Astrocyte of the cerebellum (primary cell): ENCODE data around the gene NCBP2.

Experiments used
- DNase-seq: peaks from one replicate; pipeline ENCODE4 v3.0.0-alpha.2; 2011; ENCODE audit warnings: low read depth
- H3K4me3 ChIP-seq: 2 replicates; pipeline ENCODE4 v1.5.1; 2011; ENCODE audit warnings: mild to moderate bottlenecking, low read depth, low read length, moderate library complexity
- in situ Hi-C: cut with HindIII; loops from 2 replicates; pipeline ENCODE4 v1.10.0; 2017; ENCODE audit warnings: low sequenced_read_pairs
- TF ChIP-seq, protein P1 (sequence below): IDR thresholded peaks from 2 replicates; pipeline ENCODE4 v1.5.1; 2012; ENCODE audit warnings: low read length, low read depth, moderate library complexity, mild to moderate bottlenecking; ENCODE audit errors: missing control alignments

Gene NCBP2

DNA sequence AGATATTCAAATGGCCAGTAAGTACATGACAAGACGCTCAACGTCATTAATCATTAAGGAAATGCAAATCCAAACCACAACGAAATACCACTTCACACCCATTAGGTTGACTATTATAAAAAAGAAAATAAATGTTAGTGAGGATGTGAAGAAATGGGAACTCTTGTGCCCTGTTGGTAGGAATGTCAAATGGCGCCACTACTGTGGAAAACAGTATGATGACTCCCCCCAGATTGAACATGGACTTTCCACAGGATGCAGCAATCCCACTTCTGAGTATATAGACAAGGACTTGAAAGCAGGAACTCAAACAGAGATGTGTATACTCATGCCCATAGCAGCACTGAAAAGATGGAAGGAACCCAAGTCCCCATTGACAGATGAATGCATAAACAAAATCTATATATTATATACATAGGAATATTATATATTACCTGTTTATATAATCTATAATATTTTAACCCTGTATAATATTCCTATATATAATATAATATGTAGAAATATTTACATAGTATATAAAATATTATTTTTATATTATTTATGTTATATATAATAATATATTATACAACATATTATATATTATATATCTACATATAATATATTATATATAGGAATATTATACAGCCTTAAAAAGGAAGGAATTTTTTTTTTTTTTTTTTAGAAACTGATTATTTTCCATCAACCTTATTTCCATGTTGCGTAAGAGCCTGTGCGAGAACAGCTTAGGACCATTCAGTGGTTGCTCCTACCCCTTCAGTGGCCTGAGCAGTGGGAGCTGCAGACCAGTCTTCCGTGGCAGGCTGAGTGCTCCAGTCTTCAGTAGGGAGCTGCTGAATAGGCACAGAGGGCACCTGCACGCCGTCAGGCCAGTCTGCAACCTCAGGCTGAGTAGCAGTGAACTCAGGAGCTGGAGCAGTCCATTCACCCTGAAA is 43.9 kb upstream of the NCBP2 start:
- TF ChIP-seq, protein P1, sequence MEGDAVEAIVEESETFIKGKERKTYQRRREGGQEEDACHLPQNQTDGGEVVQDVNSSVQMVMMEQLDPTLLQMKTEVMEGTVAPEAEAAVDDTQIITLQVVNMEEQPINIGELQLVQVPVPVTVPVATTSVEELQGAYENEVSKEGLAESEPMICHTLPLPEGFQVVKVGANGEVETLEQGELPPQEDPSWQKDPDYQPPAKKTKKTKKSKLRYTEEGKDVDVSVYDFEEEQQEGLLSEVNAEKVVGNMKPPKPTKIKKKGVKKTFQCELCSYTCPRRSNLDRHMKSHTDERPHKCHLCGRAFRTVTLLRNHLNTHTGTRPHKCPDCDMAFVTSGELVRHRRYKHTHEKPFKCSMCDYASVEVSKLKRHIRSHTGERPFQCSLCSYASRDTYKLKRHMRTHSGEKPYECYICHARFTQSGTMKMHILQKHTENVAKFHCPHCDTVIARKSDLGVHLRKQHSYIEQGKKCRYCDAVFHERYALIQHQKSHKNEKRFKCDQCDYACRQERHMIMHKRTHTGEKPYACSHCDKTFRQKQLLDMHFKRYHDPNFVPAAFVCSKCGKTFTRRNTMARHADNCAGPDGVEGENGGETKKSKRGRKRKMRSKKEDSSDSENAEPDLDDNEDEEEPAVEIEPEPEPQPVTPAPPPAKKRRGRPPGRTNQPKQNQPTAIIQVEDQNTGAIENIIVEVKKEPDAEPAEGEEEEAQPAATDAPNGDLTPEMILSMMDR, result peak; percentile 12
- no peak overlapping the region for H3K4me3 ChIP-seq
- DNase-seq, result no peak
- in situ Hi-C loops, result no loop called here

DNA sequence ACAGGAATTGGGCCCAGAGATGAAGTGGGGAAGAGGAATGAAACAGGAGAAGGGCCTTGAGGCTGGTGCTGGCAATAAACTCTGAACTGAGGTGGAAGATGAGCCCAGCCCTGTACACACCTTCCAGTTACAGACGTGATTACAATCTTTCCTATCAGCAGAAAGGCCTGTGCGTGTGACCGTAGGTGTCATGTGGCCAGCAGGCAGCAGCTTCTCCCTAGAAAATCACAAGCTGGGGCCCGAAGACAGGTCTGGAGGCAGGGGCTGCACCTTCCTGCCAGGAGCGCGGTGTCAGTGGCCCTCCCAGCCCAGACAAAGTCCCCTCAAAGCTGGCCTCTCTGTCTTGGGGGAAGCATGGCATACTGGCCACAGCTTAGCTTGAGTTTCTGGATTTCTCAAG is 43.0 kb upstream of the NCBP2 start:
- H3K4me3 ChIP-seq, result no peak overlapping the region
- in situ Hi-C loops, result no loop called here
- no peak for DNase-seq
- TF ChIP-seq, protein P1, result no peak

DNA sequence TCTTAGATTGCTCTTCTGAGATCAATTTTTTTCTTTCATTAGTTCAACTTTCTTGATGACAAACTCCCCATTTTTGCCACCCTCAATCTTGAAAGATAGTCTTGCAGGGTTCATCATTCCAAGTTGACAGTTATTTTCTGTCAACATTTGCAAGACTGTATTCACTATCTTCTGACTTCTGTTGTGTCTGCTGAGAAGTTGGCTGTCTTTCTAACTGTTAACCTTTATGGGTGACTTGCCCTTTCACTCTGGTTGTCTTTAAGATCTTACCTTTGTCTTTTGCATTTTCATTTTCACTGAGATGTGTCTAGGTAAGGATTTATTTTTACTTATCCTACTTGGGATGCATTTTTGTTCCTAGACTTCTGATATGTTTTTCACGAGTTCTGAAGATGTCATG is 40.9 kb upstream of the NCBP2 start:
- in situ Hi-C loops, result no loop called here
- TF ChIP-seq, protein P1, result no peak
- no peak for DNase-seq
- H3K4me3 ChIP-seq, result no peak overlapping the region

DNA sequence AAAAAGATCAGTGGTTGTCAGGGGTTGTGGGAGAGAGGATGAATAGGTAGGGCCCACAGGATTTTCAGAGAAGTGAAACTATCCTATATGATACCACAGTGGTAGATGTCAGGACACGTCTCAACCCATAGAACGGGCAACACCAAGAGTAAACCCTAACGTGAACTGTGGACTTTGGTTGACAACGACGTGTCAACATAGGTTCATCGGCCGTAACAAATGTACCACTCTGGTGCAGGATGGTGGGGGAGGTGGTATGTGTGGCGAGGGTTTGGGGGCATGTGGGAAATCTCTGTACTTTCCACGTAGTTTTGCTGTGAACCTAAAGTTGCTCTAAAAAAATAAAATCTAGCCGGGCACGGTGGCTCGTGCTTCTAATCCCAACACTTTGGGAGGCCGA is 39.3 kb upstream of the NCBP2 start:
- in situ Hi-C loops, result no loop called here
- no peak overlapping the region for H3K4me3 ChIP-seq
- DNase-seq, result no peak
- TF ChIP-seq, protein P1, result no peak

DNA sequence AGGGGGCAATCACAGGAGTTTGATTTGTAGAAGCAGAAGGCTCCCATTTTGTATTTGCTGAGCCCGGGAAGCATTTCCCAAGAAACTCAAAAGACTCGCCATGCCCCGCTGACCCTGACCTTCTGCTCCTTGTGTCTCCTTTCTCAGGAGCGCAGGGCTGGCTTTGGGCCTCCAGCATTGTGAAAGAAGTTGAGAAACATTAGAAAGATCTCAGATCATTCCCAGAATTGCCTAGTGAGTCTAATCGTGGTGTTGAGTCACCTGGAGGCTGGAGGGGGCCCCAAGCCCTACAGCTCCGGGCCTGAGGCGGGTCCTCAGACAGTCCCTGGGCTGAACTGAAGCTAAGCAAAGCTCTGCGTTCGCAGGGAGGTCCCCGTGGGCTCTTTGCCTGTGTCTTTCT is 37.2 kb upstream of the NCBP2 start:
- DNase-seq, result no peak
- TF ChIP-seq, protein P1, result no peak
- H3K4me3 ChIP-seq, result no peak overlapping the region
- in situ Hi-C loops, result no loop called here

DNA sequence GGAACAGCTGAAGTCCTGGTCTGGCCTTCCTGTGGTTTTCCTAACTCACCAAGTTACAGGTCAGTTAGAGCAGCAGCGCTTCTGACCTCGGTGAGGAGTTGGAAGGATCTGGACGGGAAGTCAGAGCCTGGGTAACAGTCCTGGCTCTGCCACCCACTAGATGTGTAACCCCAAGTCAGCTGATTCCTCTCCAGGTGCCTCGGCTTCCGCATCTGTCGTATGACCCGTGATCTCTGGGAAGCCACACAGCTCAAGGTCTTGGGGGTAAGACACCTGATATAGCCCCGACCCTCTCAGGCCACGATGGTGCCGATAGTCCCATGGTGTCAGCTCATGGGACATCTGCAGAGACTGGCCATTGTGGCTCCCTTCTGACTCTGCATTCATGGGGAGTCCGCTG is 34.6 kb upstream of the NCBP2 start:
- TF ChIP-seq, protein P1, result no peak
- in situ Hi-C loops, result no loop called here
- no peak for DNase-seq
- no peak overlapping the region for H3K4me3 ChIP-seq
